Lung (tissue), 12 donors: ENCODE results near the gene NAV2. TPM values are rescaled to one million over a fixed set of nuclear protein-coding genes. Genes with fewer than 3 reads are reported as not detected.

Source experiments
- ATAC-seq: fragments of 200-7000 bp; cut with Tn5 transposase; one replicate; pipeline ENCODE4 v1.9.1; 2020; ENCODE audit warnings: moderate number of reproducible peaks; ENCODE audit not compliant: insufficient read depth, low FRiP score
- DNase-seq, 3 donors: peaks; one replicate each; pipeline ENCODE4 v3.0.0-alpha.2; 2013 to 2017
- H3K27ac ChIP-seq, 2 donors: one replicate each; pipeline ENCODE4 v1.5.1; 2013; ENCODE audit warnings: mild to moderate bottlenecking in 2 of 2, moderate library complexity in 2 of 2, control low read depth in 1 of 2, inconsistent platforms in 1 of 2, low read depth in 1 of 2, low read length in 1 of 2
- H3K27me3 ChIP-seq, 3 donors: one replicate each; pipeline ENCODE4 v1.5.1; 2013; ENCODE audit warnings: low read length in 2 of 3; ENCODE audit not compliant: control insufficient read depth in 3 of 3, insufficient read depth in 3 of 3
- H3K36me3 ChIP-seq, 4 donors: one replicate each; pipeline ENCODE4 v1.5.1; 2013; ENCODE audit warnings: low read length in 4 of 4, mild to moderate bottlenecking in 1 of 4, moderate library complexity in 1 of 4; ENCODE audit not compliant: control insufficient read depth in 4 of 4, insufficient read depth in 4 of 4
- H3K4me1 ChIP-seq, 5 donors: one replicate each; pipeline ENCODE4 v1.5.1; 2013; ENCODE audit warnings: low read length in 5 of 5, mild to moderate bottlenecking in 2 of 5, moderate library complexity in 1 of 5; ENCODE audit not compliant: control insufficient read depth in 5 of 5, insufficient read depth in 5 of 5
- H3K4me3 ChIP-seq: one replicate; pipeline ENCODE4 v1.5.1; 2013; ENCODE audit warnings: mild to moderate bottlenecking, control low read depth, moderate library complexity
- H3K9ac ChIP-seq, 2 donors: one replicate each; pipeline ENCODE4 v1.5.1; 2013; ENCODE audit warnings: low read length in 2 of 2, control low read depth in 1 of 2; ENCODE audit not compliant: insufficient read depth in 1 of 2
- H3K9me3 ChIP-seq, 4 donors: one replicate each; pipeline ENCODE4 v1.5.1; 2013; ENCODE audit warnings: low read length in 3 of 4, mild to moderate bottlenecking in 1 of 4, moderate library complexity in 1 of 4; ENCODE audit not compliant: control insufficient read depth in 4 of 4, insufficient read depth in 3 of 4
- WGBS, 2 donors: extraction: QIAGEN DNeasy Blood & Tissue Kit; methylation state at CpG; one replicate each; pipeline ENCODE4 v1.1.7; 2013; 5-methylcytosine and 5-hydroxymethylcytosine counted together
- polyA plus RNA-seq, 2 donors: library from polyadenylated mRNA; stranded (reverse); fragments of 200-250 nt; gene quantifications; one replicate each; pipeline ENCODE4 v1.2.1, GENCODE V29; 2013
- total RNA-seq, 2 donors: library from RNA; depleted of rRNA in 1 of 2; stranded (reverse); fragments of >200 nt in 1 of 2; gene quantifications; one replicate each; pipeline ENCODE4 v1.2.1, GENCODE V29; 2014 to 2021
- TF ChIP-seq, protein P1 (sequence below): IDR thresholded peaks from 2 replicates; pipeline ENCODE4 v1.5.1; 2012; ENCODE audit warnings: mild to moderate bottlenecking; ENCODE audit errors: control extremely low read depth, extremely low read depth
- donor health status: control.
- donor health status: control.
- donor health status: Bipolar disorder and iron deficiency.
- donor health status: healthy.
- donor health status: DM: yes; HTN: yes; CAD: no.

The NAV2 gene
- total and polyA plus RNA-seq, 4 donors = 6.8 to 47.9 (median 20.2) TPM

DNA sequence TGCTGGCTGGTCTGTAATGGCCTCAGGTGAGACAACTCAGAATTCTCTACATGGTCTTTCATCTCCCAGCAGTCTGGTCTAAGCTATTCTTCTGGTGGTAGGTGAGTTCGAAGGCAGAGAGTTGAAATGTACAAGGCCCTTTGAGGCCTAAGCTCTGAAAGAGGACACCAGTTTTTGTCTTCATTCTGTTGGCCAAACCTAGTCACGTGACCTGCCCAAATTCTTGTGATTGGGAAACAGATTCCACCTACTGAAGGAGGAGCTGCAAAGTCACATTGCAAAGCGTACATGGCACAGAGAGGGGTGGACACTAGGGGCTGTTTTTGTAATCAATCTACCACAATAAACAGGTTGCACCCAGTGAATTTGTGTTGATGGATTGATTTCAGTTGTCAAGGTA lies 193.5 kb downstream of the NAV2 start:
- 95% methylated on average over 3 of the region's 3 CpGs for WGBS, 2 donors
- no peaks in the 10 kb centered on the region for H3K9me3 ChIP-seq
- H3K9ac ChIP-seq = no peak overlapping the region
- H3K4me3 ChIP-seq = no peak overlapping the region
- DNase-seq = no peak
- ATAC-seq = no peak
- H3K27me3 ChIP-seq = no peaks in the 10 kb centered on the region
- TF ChIP-seq, protein P1, sequence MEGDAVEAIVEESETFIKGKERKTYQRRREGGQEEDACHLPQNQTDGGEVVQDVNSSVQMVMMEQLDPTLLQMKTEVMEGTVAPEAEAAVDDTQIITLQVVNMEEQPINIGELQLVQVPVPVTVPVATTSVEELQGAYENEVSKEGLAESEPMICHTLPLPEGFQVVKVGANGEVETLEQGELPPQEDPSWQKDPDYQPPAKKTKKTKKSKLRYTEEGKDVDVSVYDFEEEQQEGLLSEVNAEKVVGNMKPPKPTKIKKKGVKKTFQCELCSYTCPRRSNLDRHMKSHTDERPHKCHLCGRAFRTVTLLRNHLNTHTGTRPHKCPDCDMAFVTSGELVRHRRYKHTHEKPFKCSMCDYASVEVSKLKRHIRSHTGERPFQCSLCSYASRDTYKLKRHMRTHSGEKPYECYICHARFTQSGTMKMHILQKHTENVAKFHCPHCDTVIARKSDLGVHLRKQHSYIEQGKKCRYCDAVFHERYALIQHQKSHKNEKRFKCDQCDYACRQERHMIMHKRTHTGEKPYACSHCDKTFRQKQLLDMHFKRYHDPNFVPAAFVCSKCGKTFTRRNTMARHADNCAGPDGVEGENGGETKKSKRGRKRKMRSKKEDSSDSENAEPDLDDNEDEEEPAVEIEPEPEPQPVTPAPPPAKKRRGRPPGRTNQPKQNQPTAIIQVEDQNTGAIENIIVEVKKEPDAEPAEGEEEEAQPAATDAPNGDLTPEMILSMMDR = no peak
- H3K27ac ChIP-seq = no peak overlapping the region
- peaks cover 0 to 38% (median 8%) of the 10 kb centered on the region in 5 donors for H3K4me1 ChIP-seq
- H3K36me3 ChIP-seq = peaks cover 0 to 4% (median 0%) of the 10 kb centered on the region in 4 donors

DNA sequence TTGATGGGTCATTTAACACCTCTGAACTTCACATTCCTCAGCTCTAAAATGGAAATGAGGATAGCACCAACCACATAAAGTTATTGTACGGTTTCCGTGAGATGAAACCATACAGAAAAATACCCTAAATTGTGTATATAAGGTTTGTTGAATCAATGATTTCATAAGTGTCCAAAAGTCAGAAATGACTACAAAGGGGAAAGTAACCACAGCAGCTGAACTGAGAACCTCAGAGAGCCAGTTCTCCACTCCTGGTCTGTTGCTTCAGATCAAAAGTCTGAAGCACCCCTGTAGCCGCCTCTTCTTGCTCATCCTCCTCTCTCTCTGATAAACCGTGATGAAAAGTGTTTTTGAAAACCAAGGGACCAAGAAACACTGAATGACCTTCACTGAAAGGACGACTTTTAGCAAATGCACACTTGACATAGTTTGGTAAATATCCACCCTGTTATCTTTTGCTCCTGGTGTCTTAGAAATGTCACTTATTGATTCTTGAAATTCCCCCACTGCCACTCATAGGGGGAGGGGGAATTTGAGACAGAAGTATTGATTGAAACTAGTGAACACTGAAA lies 194.5 kb downstream of the NAV2 start:
- H3K9ac ChIP-seq = no peak overlapping the region
- ATAC-seq (no peak), DNase-seq (no peak)
- H3K36me3 ChIP-seq = peaks cover 0 to 4% (median 0%) of the 10 kb centered on the region in 4 donors
- TF ChIP-seq, protein P1 = no peak
- peaks cover 0 to 47% (median 16%) of the 10 kb centered on the region in 5 donors for H3K4me1 ChIP-seq
- no peaks in the 10 kb centered on the region for H3K9me3 ChIP-seq
- H3K27ac ChIP-seq = no peak overlapping the region
- no peaks in the 10 kb centered on the region for H3K27me3 ChIP-seq
- WGBS, 2 donors = 82 to 87% methylated on average over 5 of the region's 5 CpGs
- no peak overlapping the region for H3K4me3 ChIP-seq

DNA sequence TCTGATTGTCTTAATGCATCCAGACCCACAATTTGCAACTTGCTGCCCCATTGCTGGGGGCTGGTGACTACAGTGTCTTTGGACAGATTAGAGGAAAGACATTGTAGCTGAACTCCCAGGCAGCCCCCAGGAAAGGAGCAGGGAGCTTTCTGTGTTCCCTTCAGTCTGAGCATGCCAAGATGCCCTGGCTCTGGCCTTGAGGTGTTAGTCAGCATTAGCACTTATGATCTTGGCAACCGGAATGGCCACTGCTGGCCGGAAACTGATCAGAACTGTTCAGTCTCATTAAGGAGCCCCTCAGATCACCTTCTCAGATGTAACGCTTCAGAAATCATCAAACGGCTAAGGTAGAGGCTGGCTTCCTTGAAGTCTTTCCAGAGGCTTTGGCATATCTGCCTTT lies 195.2 kb downstream of the NAV2 start:
- Histone ChIP-seq H3K9me3 (no peaks in the 10 kb centered on the region), H3K36me3 (peaks cover 0 to 4% (median 0%) of the 10 kb centered on the region in 4 donors), H3K27me3 (no peaks in the 10 kb centered on the region), H3K9ac (no peak overlapping the region), H3K27ac (no peak overlapping the region), H3K4me1 (peaks cover 0 to 55% (median 16%) of the 10 kb centered on the region in 5 donors), H3K4me3 (no peak overlapping the region)
- TF ChIP-seq, protein P1 = no peak
- 77 to 86% methylated on average over 4 of the region's 4 CpGs for WGBS, 2 donors
- DNase-seq = peak in 1 of 3 donors; percentile 44
- no peak for ATAC-seq

DNA sequence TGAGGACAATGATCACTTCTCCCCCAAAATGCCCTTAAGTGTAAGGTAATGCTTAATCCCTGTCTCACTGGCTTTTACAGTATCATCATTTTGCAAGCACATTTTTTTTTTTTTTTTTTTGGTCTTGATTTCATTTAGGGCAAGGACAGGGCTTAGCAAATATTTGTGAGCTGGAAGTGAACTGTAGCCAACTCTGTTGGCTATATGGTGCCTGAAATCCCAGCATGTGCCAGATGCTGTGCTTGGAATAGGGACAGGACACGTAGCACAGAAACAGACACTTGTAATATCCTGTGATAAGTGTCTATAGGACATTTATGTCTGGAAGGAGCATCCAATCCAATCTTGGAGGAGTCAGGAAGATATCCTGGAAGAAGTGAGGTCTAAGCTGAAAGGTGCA lies 198.3 kb downstream of the NAV2 start:
- TF ChIP-seq, protein P1 = no peak
- DNase-seq = peak; percentile 51 to 73 (median 72)
- no peak overlapping the region for H3K9ac ChIP-seq
- H3K27me3 ChIP-seq = no peaks in the 10 kb centered on the region
- peaks cover 0 to 8% (median 0%) of the 10 kb centered on the region in 4 donors for H3K36me3 ChIP-seq
- no peak overlapping the region for H3K4me3 ChIP-seq
- H3K27ac ChIP-seq = no peak overlapping the region
- peaks cover 2 to 66% (median 15%) of the 10 kb centered on the region in 5 donors for H3K4me1 ChIP-seq
- no peak for ATAC-seq
- no peaks in the 10 kb centered on the region for H3K9me3 ChIP-seq
- 76 to 79% methylated on average over 1 of the region's 1 CpG for WGBS, 2 donors
